HepG2 (cell line): Measurements from ENCODE around the gene RRP9. TPM values are rescaled to one million over a fixed set of nuclear protein-coding genes. Genes with fewer than 3 reads are reported as not detected.

Experiments used
- ATAC-seq: fragments of 200-7000 bp; cut with Tn5 transposase; 3 replicates; pipeline ENCODE4 v1.9.1; 2020; ENCODE audit warnings: mild to moderate bottlenecking, moderate library complexity
- BruUV-seq: library from RNA; stranded (reverse); fragments of 400-500 nt; replicated peaks from 2 replicates; lab custom pipeline; 2021; lab: Mats Ljungman, UMichigan
- CTCF ChIA-PET: fragments of 300-600 bp; formaldehyde crosslinking; extraction: SDS; loops from one replicate; lab custom pipeline; 2021; ENCODE audit warnings: low total read pairs, inconsistent platforms, low intra/inter-chr PET ratio; lab: Yijun Ruan, JAX
- POLR2A ChIA-PET: fragments of 350-600 bp; sonication (Branson Sonifier 250); formaldehyde crosslinking; loops from one replicate; lab custom pipeline; 2020; ENCODE audit warnings: antibody characterized with exemption, inconsistent platforms; lab: Yijun Ruan, JAX
- DNase-seq: peaks from one replicate; pipeline ENCODE4 v3.0.0-alpha.2; 2015; ENCODE audit warnings: low spot score
- FAIRE-seq: peaks from 3 replicates; lab custom pipeline; 2011; peaks lifted over from hg19 to GRCh38; lab: Jason Lieb, UNC
- H2AFZ ChIP-seq: one replicate; pipeline ENCODE4 v1.6.1; 2011; ENCODE audit warnings: low read length, inconsistent platforms
- H3K27ac ChIP-seq: fragments of 300-600 bp; 3 replicates; pipeline ENCODE4 v1.8.0; 2011; ENCODE audit warnings: mixed run types, mild to moderate bottlenecking, mixed read lengths, low read length, inconsistent platforms; ENCODE audit not compliant: insufficient read depth; ENCODE audit errors: extremely low read length
- H3K27me3 ChIP-seq, 2 experiments: fragments of 200-600 bp in 1 of 2; 2 replicates in 1 of 2; 3 replicates in 1 of 2; pipeline versions ENCODE4 v1.6.0 to v1.8.0; 2011; ENCODE audit warnings: low read length in 2 of 2, mild to moderate bottlenecking in 2 of 2, moderate library complexity in 2 of 2, inconsistent platforms in 1 of 2; ENCODE audit not compliant: insufficient read depth in 2 of 2, control insufficient read depth in 1 of 2
- H3K36me3 ChIP-seq, 2 experiments: fragments of 200-600 bp in 1 of 2; replicated peaks in 1 of 2; 2 replicates in 1 of 2; 3 replicates in 1 of 2; pipeline versions ENCODE4 v1.5.1 to v1.8.0; 2011; ENCODE audit warnings: low read length in 2 of 2, inconsistent platforms in 1 of 2; ENCODE audit not compliant: insufficient read depth in 2 of 2, control insufficient read depth in 1 of 2
- H3K4me1 ChIP-seq: 2 replicates; pipeline ENCODE4 v1.5.1; 2012; ENCODE audit warnings: low read length, inconsistent platforms; ENCODE audit not compliant: insufficient read depth
- H3K4me2 ChIP-seq: 2 replicates; pipeline ENCODE4 v1.6.0; 2011; ENCODE audit warnings: low read depth, low read length, inconsistent platforms
- H3K4me3 ChIP-seq, 3 experiments: fragments of 200-600 bp in 1 of 3; sonication (generic), shearing (Covaris generic) in 1 of 3; replicated peaks in 1 of 3; 2 replicates each; pipeline ENCODE4 v1.5.1; 2011 to 2016; ENCODE audit warnings: low read length in 3 of 3, inconsistent platforms in 2 of 3, low read depth in 2 of 3, mild to moderate bottlenecking in 2 of 3, control low read depth in 1 of 3, mixed read lengths in 1 of 3; ENCODE audit not compliant: insufficient read depth in 1 of 3
- H3K79me2 ChIP-seq: one replicate; pipeline ENCODE4 v1.6.1; 2011; ENCODE audit warnings: low read length, inconsistent platforms; ENCODE audit not compliant: insufficient read depth
- H3K9ac ChIP-seq: 2 replicates; pipeline ENCODE4 v1.6.0; 2011; ENCODE audit warnings: mild to moderate bottlenecking, low read depth, low read length, inconsistent platforms; ENCODE audit not compliant: insufficient read depth
- H3K9me3 ChIP-seq: 2 replicates; pipeline ENCODE4 v1.5.1; 2012; ENCODE audit warnings: mild to moderate bottlenecking, low read length
- H4K20me1 ChIP-seq: 2 replicates; pipeline ENCODE4 v1.6.0; 2011; ENCODE audit warnings: inconsistent platforms, mild to moderate bottlenecking, low read length, moderate library complexity; ENCODE audit not compliant: insufficient read depth
- KAT8 ChIP-seq: IDR thresholded peaks from 2 replicates; pipeline ENCODE4 v1.6.1; 2016; ENCODE audit warnings: missing genetic modification reagents, missing compliant biosample characterization
- MZF1 ChIP-seq: sonication (generic); formaldehyde crosslinking; IDR thresholded peaks from 2 replicates; pipeline ENCODE4 v1.8.1; 2023; ENCODE audit warnings: mild to moderate bottlenecking, missing genetic modification reagents, borderline replicate concordance
- REPIN1 ChIP-seq: sonication (generic); formaldehyde crosslinking; IDR thresholded peaks from 2 replicates; pipeline ENCODE4 v1.8.0; 2022; ENCODE audit warnings: missing genetic modification reagents, low read depth, mild to moderate bottlenecking, borderline replicate concordance
- ZMYM2 ChIP-seq: sonication (generic); formaldehyde crosslinking; IDR thresholded peaks from 2 replicates; pipeline ENCODE4 v1.8.0; 2022; ENCODE audit warnings: mild to moderate bottlenecking, missing genetic modification reagents
- ZNF136 ChIP-seq: sonication (generic); formaldehyde crosslinking; IDR thresholded peaks from 2 replicates; pipeline ENCODE4 v1.8.1; 2022; ENCODE audit warnings: low read depth, mild to moderate bottlenecking, moderate library complexity, missing genetic modification reagents
- ZNF563 ChIP-seq: sonication (generic); formaldehyde crosslinking; IDR thresholded peaks from 2 replicates; pipeline ENCODE4 v1.8.0; 2022; ENCODE audit warnings: mild to moderate bottlenecking, moderate library complexity, missing genetic modification reagents
- ZNF710 ChIP-seq: sonication (generic); formaldehyde crosslinking; IDR thresholded peaks from 2 replicates; pipeline ENCODE4 v1.5.0; 2020; ENCODE audit warnings: mild to moderate bottlenecking, missing genetic modification reagents, borderline replicate concordance
- WGBS: methylation state at CpG from one replicate; pipeline ENCODE4 v1.1.6; 2017; ENCODE audit warnings: low lambda C conversion rate; 5-methylcytosine and 5-hydroxymethylcytosine counted together
- in situ Hi-C: cut with HindIII; loops from 2 replicates; pipeline ENCODE4 v1.10.0; 2017; ENCODE audit warnings: low pct_unique_long_range_greater_than_20kb; ENCODE audit not compliant: extremely low pct_ligation_motif_present
- intact Hi-C: fragments of 100-400 bp; cut with micrococcal nuclease; formaldehyde crosslinking; loops from one replicate; pipeline ENCODE4 v1.10.0; 2022; ENCODE audit not compliant: unreplicated experiment
- polyA plus RNA-seq, 8 experiments: library from polyadenylated mRNA; depleted of rRNA in 3 of 8; stranded (reverse) in 7 of 8; unstranded in 1 of 8; fragments of >200 nt; fragmentation: Illumina TruSeq in 4 of 8; extraction: Trizol in 4 of 8; gene quantifications; 2 replicates each; pipeline versions ENCODE4 v1.2.1 to v1.2.3, GENCODE V29; 2011 to 2016; ENCODE audit warnings: low read depth in 4 of 8, missing spikeins in 1 of 8, mixed read lengths in 1 of 8; ENCODE audit not compliant: insufficient read depth in 1 of 8
- total RNA-seq, 5 experiments: library from RNA; depleted of rRNA; stranded (reverse); fragments of >200 nt; fragmentation: Illumina TruSeq; extraction: Trizol; gene quantifications; 2 replicates each; pipeline ENCODE4 v1.2.3, GENCODE V29; 2016; ENCODE audit warnings: low read depth in 1 of 5
- TF ChIP-seq, protein P1 (sequence below), 2 experiments: IDR thresholded peaks; 2 replicates each; pipeline ENCODE4 v1.6.1; 2011 to 2012; ENCODE audit warnings: low read length in 2 of 2, borderline replicate concordance in 1 of 2, low read depth in 1 of 2, mild to moderate bottlenecking in 1 of 2, moderate library complexity in 1 of 2

Gene RRP9
- total and polyA plus RNA-seq, 2 of the 13 experiments (the other 11 are each of a cell fraction or from before 2014, with no cell fraction given): 14.8 to 44.0 TPM

- TF ChIP-seq, protein P1, sequence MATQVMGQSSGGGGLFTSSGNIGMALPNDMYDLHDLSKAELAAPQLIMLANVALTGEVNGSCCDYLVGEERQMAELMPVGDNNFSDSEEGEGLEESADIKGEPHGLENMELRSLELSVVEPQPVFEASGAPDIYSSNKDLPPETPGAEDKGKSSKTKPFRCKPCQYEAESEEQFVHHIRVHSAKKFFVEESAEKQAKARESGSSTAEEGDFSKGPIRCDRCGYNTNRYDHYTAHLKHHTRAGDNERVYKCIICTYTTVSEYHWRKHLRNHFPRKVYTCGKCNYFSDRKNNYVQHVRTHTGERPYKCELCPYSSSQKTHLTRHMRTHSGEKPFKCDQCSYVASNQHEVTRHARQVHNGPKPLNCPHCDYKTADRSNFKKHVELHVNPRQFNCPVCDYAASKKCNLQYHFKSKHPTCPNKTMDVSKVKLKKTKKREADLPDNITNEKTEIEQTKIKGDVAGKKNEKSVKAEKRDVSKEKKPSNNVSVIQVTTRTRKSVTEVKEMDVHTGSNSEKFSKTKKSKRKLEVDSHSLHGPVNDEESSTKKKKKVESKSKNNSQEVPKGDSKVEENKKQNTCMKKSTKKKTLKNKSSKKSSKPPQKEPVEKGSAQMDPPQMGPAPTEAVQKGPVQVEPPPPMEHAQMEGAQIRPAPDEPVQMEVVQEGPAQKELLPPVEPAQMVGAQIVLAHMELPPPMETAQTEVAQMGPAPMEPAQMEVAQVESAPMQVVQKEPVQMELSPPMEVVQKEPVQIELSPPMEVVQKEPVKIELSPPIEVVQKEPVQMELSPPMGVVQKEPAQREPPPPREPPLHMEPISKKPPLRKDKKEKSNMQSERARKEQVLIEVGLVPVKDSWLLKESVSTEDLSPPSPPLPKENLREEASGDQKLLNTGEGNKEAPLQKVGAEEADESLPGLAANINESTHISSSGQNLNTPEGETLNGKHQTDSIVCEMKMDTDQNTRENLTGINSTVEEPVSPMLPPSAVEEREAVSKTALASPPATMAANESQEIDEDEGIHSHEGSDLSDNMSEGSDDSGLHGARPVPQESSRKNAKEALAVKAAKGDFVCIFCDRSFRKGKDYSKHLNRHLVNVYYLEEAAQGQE (IDR thresholded peaks at IDR 0.05; ENCODE audit: borderline replicate concordance in 1 of 2, low read depth in 1 of 2, low read length in 2 of 2): peak in 1 of 2 experiments; percentile 71; a peak in 1 of 4 replicates
- no peak for TF ChIP-seq KAT8 (CRISPR knock-in tag)
- TF ChIP-seq, all 625 proteins: peak for 1
Measured at GRCh38 chr3:51934139-51934850, 7.4 kb downstream of the RRP9 start (continued).

DNA sequence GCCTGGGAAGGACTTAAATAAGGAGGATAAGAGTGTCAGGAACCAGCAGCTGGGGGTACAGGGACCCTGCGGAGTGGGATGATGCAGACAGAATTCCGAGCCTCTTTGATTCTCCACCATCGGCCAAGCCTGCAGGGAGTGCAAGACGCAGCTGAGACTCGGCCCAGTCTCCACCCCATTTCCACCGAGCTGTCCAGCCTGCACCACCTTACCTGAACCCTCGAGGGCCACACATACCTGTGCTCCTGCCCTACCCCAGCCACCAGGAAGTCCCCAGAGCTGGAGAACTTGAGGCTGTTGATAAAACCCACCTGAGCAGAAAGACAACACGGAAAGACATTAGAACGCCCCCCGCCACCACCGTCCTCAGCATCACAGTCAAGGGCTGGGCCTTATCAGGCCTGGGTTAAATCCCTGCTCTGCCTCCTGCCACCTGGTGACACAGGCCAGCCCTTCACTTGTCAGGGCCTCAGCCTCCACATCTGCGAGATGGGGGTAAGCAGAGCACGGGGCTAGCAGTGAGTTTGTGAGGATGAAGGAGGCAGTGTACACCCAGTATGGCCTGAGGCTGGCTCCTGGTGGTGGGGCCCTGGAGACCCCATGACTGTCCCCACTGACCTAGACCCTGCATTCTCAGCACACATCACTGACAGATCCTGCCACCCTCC lies 8.1 kb downstream of the RRP9 start:
- ChIA-PET CTCF (no interaction called here), POLR2A (interaction anchor here (1.8 to 3.3 kb wide), 2 partner anchors 8 to 9 kb away, joined by 8 to 15 read pairs; partner anchors contain the start of gene RRP9)
- 89% methylated on average over 7 of the region's 13 CpGs for WGBS
- in situ Hi-C loops: no loop called here
- Histone ChIP-seq H3K36me3 (peaks cover 19 to 57% of the 10 kb centered on the region in 2 experiments; a peak in 4 of 5 replicates), H3K27me3 (no peaks in the 10 kb centered on the region), H3K4me3 (no peak overlapping the region), H2AFZ (no peak overlapping the region), H4K20me1 (no peaks in the 10 kb centered on the region), H3K9ac (no peak overlapping the region), H3K79me2 (peaks cover 3% of the 10 kb centered on the region), H3K27ac (no peak overlapping the region), H3K4me2 (no peak overlapping the region), H3K4me1 (0 out of 2 replicates have a peak, but pooled peaks cover under 1% of the 10 kb centered on the region), H3K9me3 (no peaks in the 10 kb centered on the region)
- no TSS peak for BruUV-seq
- intact Hi-C loops: no loop called here
- FAIRE-seq: no peak
- TF ChIP-seq ZNF136 (CRISPR knock-in tag) (no peak), REPIN1 (CRISPR knock-in tag) (no peak), ZMYM2 (CRISPR knock-in tag) (no peak), ZNF710 (CRISPR knock-in tag) (no peak), MZF1 (CRISPR knock-in tag) (no peak), ZNF563 (CRISPR knock-in tag) (no peak)
- no peak for ATAC-seq
- no peak for DNase-seq
